Measurements from ENCODE around the gene SSRP1.

- TF ChIP-seq, protein P1, sequence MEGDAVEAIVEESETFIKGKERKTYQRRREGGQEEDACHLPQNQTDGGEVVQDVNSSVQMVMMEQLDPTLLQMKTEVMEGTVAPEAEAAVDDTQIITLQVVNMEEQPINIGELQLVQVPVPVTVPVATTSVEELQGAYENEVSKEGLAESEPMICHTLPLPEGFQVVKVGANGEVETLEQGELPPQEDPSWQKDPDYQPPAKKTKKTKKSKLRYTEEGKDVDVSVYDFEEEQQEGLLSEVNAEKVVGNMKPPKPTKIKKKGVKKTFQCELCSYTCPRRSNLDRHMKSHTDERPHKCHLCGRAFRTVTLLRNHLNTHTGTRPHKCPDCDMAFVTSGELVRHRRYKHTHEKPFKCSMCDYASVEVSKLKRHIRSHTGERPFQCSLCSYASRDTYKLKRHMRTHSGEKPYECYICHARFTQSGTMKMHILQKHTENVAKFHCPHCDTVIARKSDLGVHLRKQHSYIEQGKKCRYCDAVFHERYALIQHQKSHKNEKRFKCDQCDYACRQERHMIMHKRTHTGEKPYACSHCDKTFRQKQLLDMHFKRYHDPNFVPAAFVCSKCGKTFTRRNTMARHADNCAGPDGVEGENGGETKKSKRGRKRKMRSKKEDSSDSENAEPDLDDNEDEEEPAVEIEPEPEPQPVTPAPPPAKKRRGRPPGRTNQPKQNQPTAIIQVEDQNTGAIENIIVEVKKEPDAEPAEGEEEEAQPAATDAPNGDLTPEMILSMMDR (optimal IDR thresholded peaks at IDR 0.05 in 1 of 3, IDR thresholded peaks at IDR 0.05 in 1 of 3, conservative IDR thresholded peaks at IDR 0.05 in 1 of 3; ENCODE audit: extremely low read depth in 1 of 3, insufficient read depth in 2 of 3, low read length in 3 of 3), result no peak
- no peak for TF ChIP-seq EZH2 (IDR thresholded peaks at IDR 0.05; ENCODE audit: low read length)
These were observed 39.3 kb upstream of the SSRP1 start for GRCh38 chr11:57374966-57375365.

All from keratinocyte (primary cell).